GM15510 (cell line): ENCODE data around the gene RTP4.

Experiments used
- POLR2A ChIP-seq: IDR thresholded peaks from 3 replicates; pipeline ENCODE4 v1.6.1; 2011; ENCODE audit warnings: borderline replicate concordance; ENCODE audit not compliant: insufficient read length; ENCODE audit errors: extremely low read depth

RTP4 gene

GRCh38 chr3:187352581-187353575 lies 15.3 kb upstream of the RTP4 start:
- TF ChIP-seq POLR2A: no peak

GRCh38 chr3:187358068-187358467 lies 10.1 kb upstream of the RTP4 start:
- TF ChIP-seq POLR2A: no peak

GRCh38 chr3:187359798-187360486 lies 8.2 kb upstream of the RTP4 start:
- no peak for TF ChIP-seq POLR2A

GRCh38 chr3:187360596-187360995 lies 7.6 kb upstream of the RTP4 start:
- no peak for TF ChIP-seq POLR2A

- TF ChIP-seq POLR2A: no peak
Observed at GRCh38 chr3:187361835-187362234, 6.3 kb upstream of the RTP4 start.

GRCh38 chr3:187367561-187368103 lies 553 bp upstream of the RTP4 start:
- TF ChIP-seq POLR2A: no peak

GRCh38 chr3:187369089-187369447 lies 883 bp downstream of the RTP4 start:
- no peak for TF ChIP-seq POLR2A

GRCh38 chr3:187370051-187370450 lies 1.9 kb downstream of the RTP4 start:
- TF ChIP-seq POLR2A: no peak

- TF ChIP-seq POLR2A: no peak
Observed at GRCh38 chr3:187375581-187375980, 7.4 kb downstream of the RTP4 start.

- no peak for TF ChIP-seq POLR2A
Observed at GRCh38 chr3:187377842-187378241, 9.7 kb downstream of the RTP4 start.

- no peak for TF ChIP-seq POLR2A
Observed at GRCh38 chr3:187382609-187383151, 14.5 kb downstream of the RTP4 start.

GRCh38 chr3:187383246-187383645 lies 15.1 kb downstream of the RTP4 start:
- no peak for TF ChIP-seq POLR2A

- no peak for TF ChIP-seq POLR2A
Observed at GRCh38 chr3:187385296-187385695, 17.1 kb downstream of the RTP4 start.

GRCh38 chr3:187396661-187397060 lies 28.5 kb downstream of the RTP4 start:
- no peak for TF ChIP-seq POLR2A

GRCh38 chr3:187398955-187399354 lies 30.8 kb downstream of the RTP4 start:
- no peak for TF ChIP-seq POLR2A
